Thoracic aorta (tissue), 2 donors: ENCODE results near the gene STARD10. TPM values are rescaled to one million over a fixed set of nuclear protein-coding genes. Genes with fewer than 3 reads are reported as not detected.

Experiments used
- ATAC-seq: fragments of 150-250 bp; one replicate; pipeline ENCODE4 v1.8.0; 2017; ENCODE audit warnings: low read depth; ENCODE audit not compliant: insufficient number of reproducible peaks, low FRiP score
- DNase-seq: peaks from one replicate; pipeline ENCODE4 v3.0.0-alpha.2; 2020; ENCODE audit warnings: low spot score
- H3K27ac ChIP-seq, 2 donors: fragments of 200-600 bp; sonication (generic); 1 replicate in 1 of 2; 2 replicates in 1 of 2; pipeline ENCODE4 v1.5.1; 2016; ENCODE audit warnings: mild to moderate bottlenecking in 2 of 2, moderate library complexity in 2 of 2
- H3K27me3 ChIP-seq: fragments of 200-600 bp; sonication (generic); replicated peaks from 2 replicates; pipeline ENCODE4 v1.6.0; 2016; ENCODE audit warnings: mild to moderate bottlenecking; ENCODE audit not compliant: insufficient read depth
- H3K36me3 ChIP-seq: fragments of 200-600 bp; sonication (generic); one replicate; pipeline ENCODE4 v1.5.1; 2016
- H3K4me1 ChIP-seq, 2 donors: fragments of 200-600 bp; sonication (generic); 1 replicate in 1 of 2; 2 replicates in 1 of 2; pipeline versions ENCODE4 v1.5.1 to v1.6.0; 2016; ENCODE audit warnings: low read depth in 2 of 2, mild to moderate bottlenecking in 1 of 2; ENCODE audit not compliant: control insufficient read depth in 1 of 2
- H3K4me3 ChIP-seq: fragments of 200-600 bp; sonication (generic); 2 replicates; pipeline ENCODE4 v1.5.1; 2016; ENCODE audit warnings: mild to moderate bottlenecking
- H3K9me3 ChIP-seq: fragments of 200-600 bp; sonication (generic); 2 replicates; pipeline ENCODE4 v1.5.1; 2016
- CTCF ChIP-seq: fragments of 200-600 bp; sonication (generic); IDR thresholded peaks from one replicate; pipeline ENCODE4 v1.5.1; 2019; ENCODE audit warnings: antibody characterized with exemption
- total RNA-seq, 2 donors: library from RNA; depleted of rRNA; stranded (reverse); fragments of >200 nt; gene quantifications; one replicate each; pipeline versions ENCODE4 v1.1.0 to v1.2.3, GENCODE V29; 2016

The STARD10 gene
- total RNA-seq, 2 donors from 2014 or later: 24.3 to 57.3 TPM

- H3K27ac ChIP-seq: no peak overlapping the region
- no peak for DNase-seq
Observed at GRCh38 chr11:72724851-72725723, 68.8 kb downstream of the STARD10 start.

GRCh38 chr11:72724021-72724551, 69.8 kb downstream of the STARD10 start:
- H3K27ac ChIP-seq: no peak overlapping the region
- peaks cover 15 to 41% of the 10 kb centered on the region in 2 donors for H3K4me1 ChIP-seq
- no peaks in the 10 kb centered on the region for H3K27me3 ChIP-seq
- no peak for ATAC-seq
- no peak overlapping the region for H3K4me3 ChIP-seq
- H3K36me3 ChIP-seq: no peaks in the 10 kb centered on the region
- no peak for DNase-seq
- no peak for TF ChIP-seq CTCF
- H3K9me3 ChIP-seq: no peaks in the 10 kb centered on the region

More at GRCh38 chr11:72724851-72725723, 68.8 kb downstream of the STARD10 start:
- no peaks in the 10 kb centered on the region for H3K27me3 ChIP-seq
- no peaks in the 10 kb centered on the region for H3K36me3 ChIP-seq
- peaks cover 15 to 31% of the 10 kb centered on the region in 2 donors for H3K4me1 ChIP-seq
- no peak overlapping the region for H3K4me3 ChIP-seq
- no peak for ATAC-seq
- TF ChIP-seq CTCF: peak; percentile 87
- no peaks in the 10 kb centered on the region for H3K9me3 ChIP-seq

GRCh38 chr11:72723508-72723907, 70.3 kb downstream of the STARD10 start:
- Histone ChIP-seq H3K9me3 (no peaks in the 10 kb centered on the region), H3K36me3 (no peaks in the 10 kb centered on the region), H3K4me3 (no peak overlapping the region), H3K4me1 (peaks cover 15 to 47% of the 10 kb centered on the region in 2 donors), H3K27ac (no peak overlapping the region), H3K27me3 (no peaks in the 10 kb centered on the region)
- ATAC-seq (no peak), DNase-seq (no peak)
- TF ChIP-seq CTCF: no peak

GRCh38 chr11:72722050-72722748, 71.6 kb downstream of the STARD10 start:
- ATAC-seq (peak; percentile 81), DNase-seq (peak; percentile 74)
- peak overlapping the region; percentile 70 to 76 for H3K27ac ChIP-seq
- no peak for TF ChIP-seq CTCF
- H3K4me1 ChIP-seq: peaks cover 15 to 56% of the 10 kb centered on the region in 2 donors
- peak overlapping the region; percentile 88 for H3K4me3 ChIP-seq
- no peaks in the 10 kb centered on the region for H3K36me3 ChIP-seq
- H3K27me3 ChIP-seq: no peaks in the 10 kb centered on the region
- no peaks in the 10 kb centered on the region for H3K9me3 ChIP-seq

- Histone ChIP-seq H3K36me3 (no peaks in the 10 kb centered on the region), H3K27me3 (no peaks in the 10 kb centered on the region), H3K4me1 (peaks cover 15 to 56% of the 10 kb centered on the region in 2 donors), H3K4me3 (peak overlapping the region; percentile 88), H3K9me3 (no peaks in the 10 kb centered on the region), H3K27ac (peak overlapping the region; percentile 60 to 76)
- TF ChIP-seq CTCF: no peak
- DNase-seq (no peak), ATAC-seq (no peak)
Observed at GRCh38 chr11:72721689-72722049, 72.2 kb downstream of the STARD10 start.
